WTC11 (cell line): ENCODE measurements around the gene AKR1A1.

Experiments used
- ATF2 ChIP-seq: sonication (generic); formaldehyde crosslinking; IDR thresholded peaks from 2 replicates; pipeline ENCODE4 v1.8.1; 2022; ENCODE audit warnings: low read depth, missing genetic modification reagents, borderline replicate concordance
- CDX4 ChIP-seq: fragments of 250-450 bp; sonication (Bioruptor Pico); IDR thresholded peaks from 2 replicates; pipeline ENCODE4 v1.9.0; 2021; ENCODE audit warnings: moderate library complexity, mild to moderate bottlenecking, inconsistent platforms, borderline replicate concordance
- CREB1 ChIP-seq: sonication (generic); formaldehyde crosslinking; IDR thresholded peaks from 2 replicates; pipeline ENCODE4 v1.8.0; 2023; ENCODE audit warnings: mild to moderate bottlenecking, missing genetic modification reagents
- CREM ChIP-seq: sonication (generic); formaldehyde crosslinking; IDR thresholded peaks from 2 replicates; pipeline ENCODE4 v1.8.1; 2022; ENCODE audit warnings: mild to moderate bottlenecking, missing genetic modification reagents, moderate library complexity
- CTCF ChIP-seq: fragments of 200-600 bp; IDR thresholded peaks from 2 replicates; pipeline ENCODE4 v1.8.0; 2022; ENCODE audit warnings: antibody characterized with exemption
- E2F4 ChIP-seq: sonication (generic); formaldehyde crosslinking; IDR thresholded peaks from 2 replicates; pipeline ENCODE4 v1.8.1; 2022; ENCODE audit warnings: low read depth, mild to moderate bottlenecking, moderate library complexity, missing genetic modification reagents, borderline replicate concordance
- ESRRA ChIP-seq: sonication (generic); formaldehyde crosslinking; IDR thresholded peaks from 2 replicates; pipeline ENCODE4 v1.8.1; 2022; ENCODE audit warnings: mild to moderate bottlenecking, missing genetic modification reagents, borderline replicate concordance
- ETV6 ChIP-seq: sonication (generic); formaldehyde crosslinking; IDR thresholded peaks from 2 replicates; pipeline ENCODE4 v1.8.1; 2022; ENCODE audit warnings: mild to moderate bottlenecking, missing genetic modification reagents
- JUN ChIP-seq: sonication (generic); formaldehyde crosslinking; IDR thresholded peaks from 2 replicates; pipeline ENCODE4 v1.8.0; 2023; ENCODE audit warnings: mild to moderate bottlenecking, missing genetic modification reagents
- NFE2L1 ChIP-seq: sonication (generic); formaldehyde crosslinking; IDR thresholded peaks from 2 replicates; pipeline ENCODE4 v1.8.1; 2023; ENCODE audit warnings: missing genetic modification reagents
- USF2 ChIP-seq: sonication (generic); formaldehyde crosslinking; IDR thresholded peaks from 2 replicates; pipeline ENCODE4 v1.8.1; 2023; ENCODE audit warnings: mild to moderate bottlenecking, missing genetic modification reagents, moderate library complexity
- ZBTB21 ChIP-seq: sonication (generic); formaldehyde crosslinking; IDR thresholded peaks from 2 replicates; pipeline ENCODE4 v1.8.1; 2023; ENCODE audit warnings: mild to moderate bottlenecking, missing genetic modification reagents, borderline replicate concordance
- ZBTB43 ChIP-seq: sonication (generic); formaldehyde crosslinking; IDR thresholded peaks from 2 replicates; pipeline ENCODE4 v1.8.1; 2023; ENCODE audit warnings: mild to moderate bottlenecking, missing genetic modification reagents
- ZNF121 ChIP-seq: sonication (generic); formaldehyde crosslinking; IDR thresholded peaks from 2 replicates; pipeline ENCODE4 v1.8.0; 2023; ENCODE audit warnings: missing genetic modification reagents

GRCh38 chr1:45594412-45594811, 43.8 kb downstream of the AKR1A1 start:
- TF ChIP-seq CTCF (no peak), CREM (no peak), NFE2L1 (CRISPR knock-in tag) (no peak), ZBTB21 (CRISPR knock-in tag) (no peak), CDX4 (no peak), E2F4 (no peak), JUN (CRISPR knock-in tag) (no peak), ETV6 (CRISPR knock-in tag) (no peak), CREB1 (CRISPR knock-in tag) (no peak), ATF2 (CRISPR knock-in tag) (no peak), ZBTB43 (no peak), ZNF121 (CRISPR knock-in tag) (no peak), USF2 (CRISPR knock-in tag) (no peak), ESRRA (CRISPR knock-in tag) (no peak)
